ENCODE results near the gene RAB22A.
A peak's percentile ranks its signal among the peaks of the same experiment; 100 is the strongest.
"Not testable (repeated sequence)": the region's sequence is repeated elsewhere in the genome, so short reads cannot be mapped to it uniquely, and the experiment has no call there.

The RAB22A gene

DNA sequence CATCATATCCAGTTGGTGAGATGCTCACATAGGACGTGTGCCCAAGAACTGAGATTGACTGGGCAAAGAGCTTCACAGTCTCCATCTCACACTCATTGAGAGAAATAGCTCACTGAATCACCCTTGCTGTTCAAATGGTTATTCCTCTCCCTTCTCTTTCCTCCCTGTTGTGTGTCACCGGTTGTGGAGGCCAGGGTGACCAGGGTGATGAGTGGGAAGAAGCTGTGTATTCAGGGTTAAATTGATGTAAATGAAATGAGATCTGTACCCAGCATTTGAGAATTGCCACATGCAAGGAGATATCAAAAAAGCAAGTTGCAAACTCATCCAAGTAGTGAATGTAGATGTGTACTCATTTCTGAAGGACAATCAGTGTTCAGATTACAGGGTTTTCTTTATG, 43.0 kb downstream of the RAB22A start:
- no peak for DNase-seq

DNA sequence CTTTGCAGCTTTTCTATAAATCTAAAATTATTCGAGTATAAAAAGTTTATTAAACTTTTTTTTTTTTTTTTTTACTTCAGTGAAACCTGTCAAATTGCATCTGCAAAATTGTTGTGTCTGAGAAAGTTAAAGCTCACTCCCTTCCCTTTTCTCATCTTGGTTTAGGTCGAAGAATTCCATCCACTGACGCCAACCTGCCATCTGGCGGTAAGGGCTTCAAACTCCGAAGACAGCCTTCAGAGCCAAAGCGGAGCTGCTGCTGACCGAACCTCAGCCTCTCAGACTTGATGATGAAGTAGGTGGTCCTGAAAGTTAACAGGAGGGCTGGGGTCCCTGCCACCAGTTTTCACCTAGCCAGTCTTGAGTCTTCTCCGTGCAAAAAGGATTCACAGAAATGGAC, 49.9 kb downstream of the RAB22A start:
- DNase-seq = no peak

DNA sequence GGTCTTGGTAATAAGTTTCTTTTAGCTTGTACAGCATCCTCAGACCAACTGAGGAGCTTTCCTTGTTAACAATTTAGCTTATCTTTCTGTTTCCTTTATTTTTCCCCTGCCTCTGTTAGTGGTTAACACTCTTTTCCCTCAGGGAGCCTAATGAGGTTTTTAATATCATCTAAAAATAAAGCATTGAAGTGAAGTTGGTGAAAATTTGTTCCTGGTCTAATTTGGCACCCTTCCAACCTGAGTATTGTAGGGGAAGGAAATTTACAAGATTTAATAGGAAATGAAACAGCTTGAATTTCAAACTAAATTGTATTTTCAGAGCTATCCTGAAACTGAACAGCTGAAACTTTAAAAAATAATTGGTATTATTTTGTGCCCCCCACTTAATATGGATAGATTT, 51.4 kb downstream of the RAB22A start:
- no peak for DNase-seq

DNA sequence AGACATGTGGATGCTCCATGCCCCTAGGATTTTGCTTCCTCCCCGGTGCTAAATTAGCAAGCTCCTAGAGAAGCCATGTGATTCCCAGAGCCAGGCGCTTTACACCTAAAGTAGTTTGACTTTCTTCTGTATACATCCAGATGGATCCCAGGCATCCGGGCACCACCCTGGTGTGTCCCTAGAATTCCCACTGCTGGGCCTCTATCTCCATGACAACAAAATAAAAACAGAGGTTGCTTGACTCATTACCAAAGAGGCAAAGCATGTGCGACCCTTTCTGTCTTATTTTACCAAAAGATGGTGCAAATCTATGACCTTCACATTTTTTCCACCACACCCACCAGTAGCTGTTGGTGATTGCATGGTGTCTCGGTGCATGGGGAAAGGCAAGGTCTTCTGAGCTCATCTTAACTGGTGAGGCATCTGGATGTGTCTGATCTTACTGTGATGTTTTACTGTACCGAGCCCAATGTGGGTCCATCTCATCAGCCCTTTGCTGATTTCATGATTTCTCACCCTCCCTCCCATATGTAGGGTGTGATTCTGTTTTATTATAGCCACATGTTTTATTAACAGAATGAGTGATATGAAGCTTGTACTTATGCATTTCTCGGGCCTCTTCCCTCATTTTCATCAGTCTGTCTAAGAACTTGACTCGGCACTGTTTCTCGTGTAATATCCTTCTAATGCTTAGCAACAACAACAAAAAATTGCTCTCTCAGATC, 52.1 kb downstream of the RAB22A start:
- DNase-seq = peak; percentile 55

DNA sequence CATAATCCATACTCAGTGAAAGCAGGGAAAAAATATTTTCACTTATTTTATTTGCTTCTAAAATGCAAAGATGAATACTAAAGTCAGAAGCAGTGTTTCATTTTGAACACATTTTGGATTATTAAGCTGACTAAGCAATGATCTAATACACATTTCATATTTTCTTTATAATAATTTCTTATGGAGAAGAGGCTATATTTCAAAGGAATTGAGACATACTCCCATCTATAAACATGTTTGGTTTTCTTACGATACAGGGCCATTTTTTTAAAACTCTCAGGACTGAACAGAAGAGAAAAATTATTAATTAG, 52.6 kb downstream of the RAB22A start:
- no peak for DNase-seq

DNA sequence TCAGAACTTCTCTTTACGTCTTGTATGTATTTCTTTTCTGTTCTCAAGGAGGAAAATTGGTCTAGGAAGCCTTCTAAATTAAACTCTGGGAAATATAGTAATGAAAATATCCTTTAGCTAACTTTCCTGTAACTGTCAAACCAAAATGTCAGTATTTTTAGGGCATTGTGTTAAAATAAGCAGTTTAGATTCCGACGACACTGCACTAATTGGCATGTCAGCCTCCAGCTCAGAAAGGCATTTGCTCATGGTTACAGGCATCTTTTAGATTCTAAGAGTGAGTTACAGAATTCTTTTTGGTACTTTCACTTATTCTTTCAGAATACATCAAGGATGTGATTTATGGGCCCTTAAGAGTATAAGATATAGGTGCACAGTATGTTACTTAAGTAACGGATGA, 53.5 kb downstream of the RAB22A start:
- no peak for DNase-seq

DNA sequence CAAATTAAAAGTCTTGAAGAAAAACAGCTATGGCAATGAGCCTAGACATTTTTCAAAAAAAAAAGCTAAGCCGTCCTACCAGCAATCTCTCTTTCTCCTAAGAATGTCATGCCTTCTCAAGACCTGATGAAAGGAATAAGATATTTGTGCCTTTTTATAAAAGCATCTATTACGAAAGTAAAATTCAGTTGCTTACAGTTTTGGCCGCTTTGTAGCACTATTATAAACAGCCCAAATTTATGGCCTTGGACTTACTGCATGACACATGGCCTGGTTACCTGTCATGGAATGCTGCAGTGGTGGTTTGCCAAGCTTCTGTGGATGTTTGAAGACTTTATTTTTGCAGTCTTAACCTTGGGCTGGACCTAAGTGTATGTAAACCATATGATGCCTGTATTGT, 57.4 kb downstream of the RAB22A start:
- peak; percentile 31 for DNase-seq

DNA sequence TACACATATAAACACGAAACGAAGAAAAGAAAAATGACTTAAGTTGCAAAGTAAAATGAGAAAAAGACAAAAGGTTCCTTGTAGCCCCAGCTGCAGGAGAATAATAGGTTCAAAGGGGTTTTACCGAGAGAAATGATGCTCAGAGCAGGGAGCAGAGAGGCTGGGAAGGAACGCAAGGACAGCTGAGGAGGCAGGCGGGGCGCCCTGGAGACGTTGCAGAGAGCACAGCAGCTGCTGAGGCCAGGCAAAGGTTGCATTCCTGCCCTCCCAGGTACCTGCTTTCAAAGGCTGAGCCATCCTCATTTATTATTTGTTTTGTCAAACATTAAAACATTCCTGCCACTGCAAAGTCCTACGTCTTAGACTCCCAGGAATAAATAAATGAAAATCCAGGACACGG, 63.3 kb downstream of the RAB22A start:
- DNase-seq = no peak

DNA sequence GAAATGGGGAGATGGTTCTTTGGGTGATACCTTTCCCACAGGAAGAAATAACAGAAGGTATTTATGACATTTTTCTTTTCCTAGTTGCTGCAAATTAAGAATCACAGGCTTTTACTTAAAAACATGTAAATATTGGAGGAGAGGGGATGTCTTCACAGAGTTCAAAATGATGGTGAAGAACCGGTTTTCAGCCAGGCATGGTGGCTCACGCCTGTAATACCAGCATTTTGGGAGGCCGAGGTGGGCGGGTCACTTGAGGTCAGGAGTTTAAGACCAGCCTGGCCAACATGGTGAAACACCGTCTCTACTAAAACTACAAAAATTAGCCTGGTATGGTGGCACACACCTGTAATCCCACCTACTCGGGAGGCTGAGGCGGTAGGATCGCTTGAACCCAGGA, 63.8 kb downstream of the RAB22A start:
- DNase-seq = not testable (repeated sequence)

DNA sequence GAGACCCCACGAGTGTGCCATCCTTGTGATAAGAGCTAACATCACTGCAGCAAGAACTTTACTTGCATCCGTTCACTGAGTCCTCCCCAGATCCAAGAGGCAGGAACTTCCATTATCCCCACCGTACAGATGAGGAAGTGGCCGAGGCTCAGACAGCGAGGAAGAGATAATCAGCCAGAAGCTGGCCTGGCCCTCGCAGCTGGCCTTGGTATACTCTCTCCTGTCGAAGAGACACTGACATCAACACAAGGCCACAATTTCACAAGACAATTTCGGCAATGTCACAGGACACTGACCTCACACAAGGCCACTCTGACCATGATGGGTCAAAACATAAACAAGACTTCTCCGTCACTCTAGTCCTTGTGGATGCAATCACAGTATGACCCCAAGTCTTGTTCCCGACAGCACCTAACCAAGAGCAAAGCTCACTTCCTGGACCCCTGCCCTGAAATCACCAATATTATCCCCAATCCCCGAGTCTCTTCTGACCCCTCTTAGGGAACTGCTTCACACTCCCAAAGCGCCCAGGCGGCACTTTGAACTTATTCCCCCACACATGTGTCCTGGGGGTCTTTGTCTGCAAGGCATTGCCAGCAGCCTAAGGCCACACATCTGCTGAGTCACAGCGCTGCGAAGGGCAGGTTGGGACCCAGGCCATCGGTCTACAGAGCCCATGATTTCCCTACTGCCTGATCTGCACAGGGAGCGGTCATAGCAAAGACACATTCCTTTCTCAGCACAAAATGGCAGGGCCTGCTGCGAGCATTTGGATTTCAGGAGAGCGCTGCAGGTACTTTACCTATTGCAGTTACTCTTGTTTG, 64.7 kb downstream of the RAB22A start:
- no peak for DNase-seq

DNA sequence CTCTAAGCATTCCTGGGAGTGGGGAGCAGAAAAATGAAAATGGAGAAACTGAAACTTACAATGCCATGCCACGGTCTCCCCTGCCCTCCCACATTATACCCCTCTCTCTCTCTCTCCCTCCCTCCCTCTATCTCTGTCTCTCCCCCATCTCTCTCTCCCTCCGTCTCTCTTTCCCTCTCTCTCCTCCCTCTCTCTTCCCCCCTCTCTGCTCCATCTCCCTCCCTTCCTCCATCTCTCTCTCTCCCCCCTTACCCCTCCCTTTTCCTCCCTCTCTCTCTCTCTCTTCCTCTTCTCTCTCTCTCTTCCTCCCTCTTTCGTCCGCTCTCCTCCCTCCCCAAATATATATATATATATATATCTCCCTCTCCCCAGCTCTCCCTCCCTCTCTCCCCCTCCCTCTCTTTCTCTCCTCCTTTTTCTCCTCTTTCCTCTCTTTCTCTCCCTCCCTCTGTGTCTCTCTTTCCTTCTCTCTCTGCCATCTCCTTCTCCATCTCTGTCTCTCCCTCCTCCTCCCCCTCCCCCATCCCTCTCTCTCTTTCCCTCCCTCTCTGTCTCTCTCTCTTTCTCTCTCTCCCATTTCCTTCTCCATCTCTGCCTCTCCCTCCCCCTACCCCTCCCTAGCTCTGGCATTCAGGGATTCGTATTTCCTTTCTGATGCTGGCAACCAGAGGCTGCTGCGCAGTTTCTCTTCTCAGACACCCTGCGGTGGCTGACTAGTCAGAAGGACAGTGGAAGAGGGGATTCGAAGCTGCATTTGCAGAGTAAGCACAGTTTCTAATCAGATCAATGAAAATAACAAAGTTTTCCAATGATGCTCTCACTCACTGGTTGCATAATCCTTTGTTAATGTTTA, 65.6 kb downstream of the RAB22A start:
- DNase-seq = peak; percentile 84

DNA sequence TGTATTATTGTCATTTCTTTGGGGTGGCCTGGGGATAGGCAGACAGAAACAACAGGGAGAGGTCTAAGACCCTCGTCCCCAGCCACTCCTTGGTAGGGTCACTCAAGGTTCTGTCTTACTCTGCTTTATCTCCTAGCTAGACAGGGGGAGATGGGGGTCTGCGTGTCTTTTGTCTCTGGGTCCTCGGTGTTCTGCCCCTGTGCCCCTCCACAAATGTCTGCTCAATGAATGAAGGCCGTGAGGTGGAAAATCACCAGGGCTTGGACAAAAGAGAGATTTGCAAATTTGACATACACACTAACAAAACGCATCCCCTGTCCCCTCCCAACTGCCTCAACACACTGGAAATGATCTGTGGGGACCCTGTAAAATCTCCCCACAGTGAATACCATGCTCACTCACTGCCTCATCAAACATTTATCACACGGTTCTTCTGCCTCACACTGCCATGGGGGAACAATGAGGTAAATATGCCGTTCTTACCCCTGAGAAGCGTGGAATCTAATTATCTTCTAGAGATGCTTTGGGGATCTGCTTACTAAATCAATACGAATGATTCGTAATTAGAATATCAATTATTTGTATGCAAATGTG, 66.3 kb downstream of the RAB22A start:
- no peak for DNase-seq

DNA sequence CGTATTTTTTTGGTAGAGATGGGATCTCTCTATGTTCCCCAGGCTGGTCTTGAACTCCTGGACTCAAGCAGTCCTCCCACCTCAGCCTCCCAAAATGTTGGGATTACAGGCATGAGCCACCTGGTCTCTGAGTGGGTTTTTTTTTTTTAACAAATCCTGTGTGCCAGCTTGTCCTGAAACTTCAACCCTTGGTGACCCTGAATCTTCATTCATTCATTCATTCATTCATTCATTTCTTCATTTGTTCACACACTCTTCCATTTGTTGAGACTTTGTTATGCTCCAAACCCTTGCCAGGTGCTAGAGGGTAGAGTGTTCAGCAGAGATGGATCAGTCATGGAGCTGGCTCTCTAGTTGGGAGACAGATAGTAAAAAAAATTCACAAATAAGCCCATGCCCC, 67.5 kb downstream of the RAB22A start:
- no peak for DNase-seq

DNA sequence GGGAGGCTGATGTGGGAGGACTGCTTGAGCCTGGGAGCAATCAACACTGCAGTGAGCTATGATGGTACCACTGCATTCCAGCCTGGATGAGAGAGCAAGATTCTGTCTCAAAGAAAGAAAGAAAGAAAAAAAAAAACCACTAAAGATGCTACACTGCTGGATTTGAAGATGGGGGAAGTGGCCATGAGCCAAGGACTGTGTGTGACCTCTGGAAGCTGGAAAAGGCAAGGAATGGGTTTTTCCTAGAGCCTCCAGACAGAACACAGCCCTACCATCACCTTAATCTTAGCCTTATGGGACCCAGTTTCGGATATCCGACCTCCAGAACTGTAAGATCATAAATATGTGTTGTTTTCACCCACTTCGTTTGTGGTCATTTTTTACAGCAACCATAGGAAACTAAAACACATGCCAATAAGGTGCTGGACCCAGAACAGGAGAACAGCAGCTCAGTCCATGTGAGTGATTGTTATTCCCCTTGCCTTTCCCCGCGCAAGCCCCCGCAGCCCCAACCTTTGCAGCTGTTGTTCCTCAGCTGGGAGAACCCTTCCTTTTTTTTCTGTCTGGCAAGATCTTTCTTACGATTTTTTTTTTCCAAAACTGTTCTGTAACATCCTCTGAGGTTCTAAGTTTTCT, 68.4 kb downstream of the RAB22A start:
- peak; percentile 19 for DNase-seq

DNA sequence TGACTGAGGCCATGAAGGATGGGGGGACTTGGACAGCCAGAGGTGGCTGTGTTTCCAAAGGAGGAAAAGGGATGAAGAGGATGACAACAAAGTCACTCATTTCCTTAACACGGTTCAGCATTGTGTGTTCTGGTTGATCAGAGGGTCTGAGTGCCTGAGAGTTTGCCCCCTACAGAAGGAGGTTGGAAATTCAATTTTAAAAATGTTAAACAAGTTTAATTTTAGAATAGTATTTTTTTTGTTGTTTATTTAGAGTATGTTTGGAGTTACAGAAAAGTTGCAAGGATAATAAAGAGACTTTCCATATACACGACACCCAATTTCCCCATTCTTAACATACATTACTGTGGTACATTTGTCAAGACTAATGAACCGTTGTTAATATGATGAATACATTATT, 69.2 kb downstream of the RAB22A start:
- no peak for DNase-seq

DNA sequence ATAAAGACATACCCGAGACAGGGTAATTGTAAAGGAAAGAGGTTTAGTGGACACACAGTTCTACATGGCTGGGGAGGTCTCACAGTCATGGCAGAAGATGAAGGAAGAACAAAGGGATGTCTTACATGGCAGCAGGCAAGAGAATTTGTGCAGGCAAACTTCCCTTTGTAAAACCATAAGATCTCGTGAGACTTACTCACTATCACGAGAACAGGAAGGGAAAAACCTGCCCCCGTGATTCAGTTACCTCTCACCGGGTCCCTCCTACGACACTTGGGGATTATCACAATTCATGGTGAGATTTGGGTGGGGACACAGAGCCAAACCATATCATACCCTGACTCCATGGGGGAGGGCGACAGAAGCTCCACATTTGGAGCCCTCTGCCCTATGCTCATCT, 72.1 kb downstream of the RAB22A start:
- DNase-seq = no peak

DNA sequence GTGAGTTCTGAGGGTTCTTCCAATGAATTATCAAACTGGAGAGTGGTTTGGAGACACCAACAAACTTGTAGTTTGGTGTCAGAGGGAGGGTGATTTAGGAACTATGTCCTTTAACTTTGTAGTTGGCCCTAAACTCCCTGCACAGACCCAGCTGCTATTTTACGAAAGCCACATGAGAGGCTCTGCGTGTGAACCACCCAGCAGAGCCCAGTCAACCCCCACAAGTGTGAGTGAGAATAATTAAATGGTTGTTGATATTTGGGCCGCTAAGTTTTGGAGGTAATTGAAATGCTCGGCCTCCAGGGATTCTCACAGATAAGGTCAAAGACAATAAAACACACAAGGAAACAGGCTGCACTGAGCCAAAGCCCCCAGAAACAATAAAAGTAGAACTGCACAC, 72.6 kb downstream of the RAB22A start:
- no peak for DNase-seq

DNA sequence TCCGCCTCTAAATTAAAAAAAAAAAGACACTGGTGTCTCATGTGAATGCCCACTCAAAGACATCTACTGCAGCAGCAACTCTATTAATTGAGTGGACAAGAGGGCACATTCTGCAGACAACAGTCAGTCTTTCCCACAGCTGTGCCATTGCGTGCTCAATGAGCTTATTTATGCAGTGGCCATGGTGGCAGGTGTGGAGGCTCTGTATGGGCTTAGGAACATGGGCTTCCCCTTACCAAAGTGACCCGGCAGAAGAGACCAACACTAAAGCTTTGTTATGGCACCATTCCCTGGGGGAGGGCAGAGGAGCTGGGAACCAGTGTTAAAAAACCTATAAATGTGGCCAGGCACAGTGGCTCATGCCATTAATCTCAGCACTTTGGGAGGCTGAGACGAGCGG, 75.3 kb downstream of the RAB22A start:
- no peak for DNase-seq

DNA sequence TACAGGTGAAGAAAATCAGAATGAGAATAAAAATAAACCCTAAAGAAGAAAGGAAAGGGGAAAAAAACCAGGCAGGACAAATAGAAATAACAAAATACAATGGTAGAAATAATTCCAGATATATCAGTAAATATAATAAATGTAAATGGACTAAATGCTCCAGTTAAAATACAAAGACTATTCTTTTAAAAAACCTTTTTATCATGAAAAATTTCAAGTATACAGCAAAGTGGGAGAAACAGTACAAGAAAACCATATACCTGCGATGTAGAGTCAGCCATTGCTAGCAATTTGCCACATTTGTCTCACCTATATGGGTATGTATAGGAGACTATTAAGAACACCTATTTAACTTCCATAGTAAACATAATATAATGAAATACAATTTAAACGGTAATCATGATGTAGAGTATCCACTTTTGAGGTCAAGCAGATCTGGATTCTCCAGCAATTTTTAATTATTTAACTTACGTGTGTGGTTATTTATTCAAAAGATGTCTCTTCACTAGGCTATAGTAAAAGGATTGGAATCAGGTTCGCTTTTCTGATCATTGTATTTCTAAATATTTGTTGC, 78.6 kb downstream of the RAB22A start:
- no peak for DNase-seq

DNA sequence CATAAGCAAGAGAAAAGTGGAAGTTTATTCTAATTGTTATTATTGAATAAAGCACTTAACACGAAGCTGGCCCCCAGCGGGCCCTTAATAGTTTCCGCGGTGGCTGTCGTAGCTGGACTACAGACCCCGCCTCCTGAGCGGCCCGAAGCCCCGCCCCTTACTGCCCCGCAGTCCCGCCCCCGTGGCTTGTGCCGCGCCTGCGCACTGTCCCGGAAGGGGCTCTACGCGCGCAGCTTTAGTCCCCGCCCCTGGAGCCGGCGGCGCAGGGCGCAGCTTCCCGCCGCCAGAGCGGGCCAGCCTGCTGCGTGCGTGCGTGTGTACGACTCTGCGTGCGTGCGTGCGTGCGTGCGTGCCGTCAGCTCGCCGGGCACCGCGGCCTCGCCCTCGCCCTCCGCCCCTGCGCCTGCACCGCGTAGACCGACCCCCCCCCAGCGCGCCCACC, 79.4 kb downstream of the RAB22A start, which contains the start of gene VAPB:
VAPB (plus strand) TSS at position 348 of the 442 bp plus-strand sequence. CDS start 231 bp downstream, outside the sequence.
- peak; percentile 95 for DNase-seq

DNA sequence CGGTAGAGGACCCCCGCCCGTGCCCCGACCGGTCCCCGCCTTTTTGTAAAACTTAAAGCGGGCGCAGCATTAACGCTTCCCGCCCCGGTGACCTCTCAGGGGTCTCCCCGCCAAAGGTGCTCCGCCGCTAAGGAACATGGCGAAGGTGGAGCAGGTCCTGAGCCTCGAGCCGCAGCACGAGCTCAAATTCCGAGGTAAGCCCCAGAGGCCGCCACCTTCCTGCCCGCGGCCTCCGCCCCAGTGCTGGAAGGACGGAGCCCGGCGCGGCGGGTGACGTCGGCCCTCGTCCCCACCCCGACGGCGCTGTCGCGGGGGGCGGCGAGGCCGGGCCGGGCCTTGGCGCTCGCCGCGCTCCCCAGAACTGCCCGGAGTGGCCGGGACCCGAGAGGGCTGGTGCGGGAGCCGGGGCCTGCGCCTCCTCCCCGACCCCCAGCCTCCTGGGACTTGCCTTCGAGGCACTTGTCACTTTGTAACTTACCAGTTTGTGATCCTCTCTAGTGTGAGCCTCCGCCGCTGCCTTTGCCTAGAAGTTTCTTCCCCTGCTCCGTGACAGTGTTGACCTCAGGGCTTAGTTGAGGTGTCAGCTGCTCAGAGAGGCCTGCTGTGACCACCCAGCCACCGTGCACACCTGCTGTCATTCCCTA, 79.9 kb downstream of the RAB22A start:
- DNase-seq = peak; percentile 17

All from fibroblast of upper back skin (primary cell).